Ectodermal cell (in vitro differentiated cells): Measurements from ENCODE around the gene PPP2R5A.
"Not testable (repeated sequence)": the region's sequence is repeated elsewhere in the genome, so short reads cannot be mapped to it uniquely, and the experiment has no call there.

Experiments
- H3K27ac ChIP-seq: 2 replicates; pipeline ENCODE4 v1.7.0; 2013; ENCODE audit warnings: mild to moderate bottlenecking, low read depth, low read length; ENCODE audit not compliant: insufficient read depth, poor library complexity, severe bottlenecking
- H3K27me3 ChIP-seq: 2 replicates; pipeline ENCODE4 v1.7.0; 2013; ENCODE audit warnings: mild to moderate bottlenecking, low read length; ENCODE audit not compliant: insufficient read depth, control insufficient read depth, poor library complexity, severe bottlenecking
- H3K36me3 ChIP-seq: one replicate; pipeline ENCODE4 v1.7.0; 2013; ENCODE audit warnings: low read length; ENCODE audit not compliant: control insufficient read depth, insufficient read depth
- H3K4me1 ChIP-seq: one replicate; pipeline ENCODE4 v1.7.0; 2013; ENCODE audit warnings: low read length; ENCODE audit not compliant: control insufficient read depth, insufficient read depth
- H3K4me3 ChIP-seq: 2 replicates; pipeline ENCODE4 v1.7.0; 2013; ENCODE audit warnings: low read depth, low read length, control low read depth; ENCODE audit not compliant: insufficient read depth
- H3K9me3 ChIP-seq: 2 replicates; pipeline ENCODE4 v1.7.0; 2013; ENCODE audit warnings: mild to moderate bottlenecking, low read length, moderate library complexity; ENCODE audit not compliant: control insufficient read depth
- WGBS, 2 experiments: methylation state at CpG; one replicate each; pipeline ENCODE4 v1.1.7; 2013; ENCODE audit warnings: missing lambda C conversion rate in 2 of 2; 5-methylcytosine and 5-hydroxymethylcytosine counted together

Gene PPP2R5A

GRCh38 chr1:212375986-212376385 is 90.8 kb downstream of the PPP2R5A start:
- H3K27ac ChIP-seq, result no peak overlapping the region
- no peaks in the 10 kb centered on the region for H3K27me3 ChIP-seq
- H3K9me3 ChIP-seq, result no peaks in the 10 kb centered on the region
- peaks cover 5% of the 10 kb centered on the region for H3K36me3 ChIP-seq
- H3K4me1 ChIP-seq, result no peaks in the 10 kb centered on the region
- WGBS, 2 experiments, result 74 to 89% methylated on average over 4 to 5 of the region's 5 CpGs
- no peak overlapping the region for H3K4me3 ChIP-seq

- Histone ChIP-seq H3K4me1 (no peaks in the 10 kb centered on the region), H3K36me3 (peaks cover 5% of the 10 kb centered on the region), H3K4me3 (no peak overlapping the region), H3K9me3 (no peaks in the 10 kb centered on the region), H3K27me3 (no peaks in the 10 kb centered on the region), H3K27ac (no peak overlapping the region)
- 92 to 95% methylated on average over 3 of the region's 3 CpGs for WGBS, 2 experiments
Measured at GRCh38 chr1:212377644-212378043, 92.4 kb downstream of the PPP2R5A start.

DNA sequence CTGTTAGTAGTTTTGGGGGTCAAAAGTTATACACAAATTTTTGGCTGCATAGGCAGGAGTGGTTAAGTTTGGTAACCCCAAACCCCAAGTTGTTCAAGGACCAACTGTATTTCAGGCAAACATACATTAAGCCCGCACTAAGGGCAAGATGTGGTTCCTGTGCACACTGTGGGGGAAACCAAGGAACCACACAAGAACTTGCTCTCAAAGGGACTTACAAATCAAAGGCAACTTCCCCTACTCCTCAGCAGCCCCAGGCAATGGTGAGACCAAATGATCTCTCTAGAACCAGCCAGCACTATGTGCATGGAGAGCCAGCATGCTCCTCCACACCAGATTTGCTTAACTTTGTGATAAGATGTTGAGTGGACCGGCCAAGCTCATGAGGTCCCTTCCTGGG is 94.2 kb downstream of the PPP2R5A start:
- no peaks in the 10 kb centered on the region for H3K4me1 ChIP-seq
- H3K9me3 ChIP-seq, result no peaks in the 10 kb centered on the region
- no peak overlapping the region for H3K4me3 ChIP-seq
- no peak overlapping the region for H3K27ac ChIP-seq
- H3K36me3 ChIP-seq, result peaks cover 8% of the 10 kb centered on the region
- 91 to 96% methylated on average over 2 of the region's 2 CpGs for WGBS, 2 experiments
- no peaks in the 10 kb centered on the region for H3K27me3 ChIP-seq

DNA sequence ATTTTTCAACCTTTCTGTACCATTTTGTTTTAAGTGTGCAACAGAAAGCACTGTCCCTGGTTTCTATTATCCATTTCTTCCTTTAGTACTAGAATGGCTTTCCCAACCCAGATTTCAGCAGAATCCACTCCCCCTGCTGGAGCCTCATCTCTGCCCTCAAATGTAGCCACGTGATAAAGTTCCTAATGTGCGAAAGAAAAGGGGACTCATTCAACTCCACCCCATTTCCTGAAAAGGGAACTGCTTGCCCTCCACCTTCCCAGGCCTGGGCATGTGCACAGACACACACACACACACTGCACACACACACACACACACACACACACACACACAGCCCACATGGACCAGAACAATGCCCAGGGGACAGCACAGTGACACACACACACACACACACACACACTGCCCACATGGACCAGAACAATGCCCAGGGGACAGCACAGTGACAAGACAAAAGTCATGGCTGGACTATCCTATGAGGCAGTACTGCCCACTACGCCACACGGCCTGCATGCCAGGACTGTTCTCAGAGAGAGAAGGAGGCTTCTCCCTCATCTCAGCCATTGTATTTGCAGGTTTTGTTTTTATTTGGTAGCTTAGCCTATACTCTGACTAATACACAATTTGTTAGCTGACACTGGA is 96.3 kb downstream of the PPP2R5A start:
- H3K9me3 ChIP-seq, result no peaks in the 10 kb centered on the region
- 85 to 89% methylated on average over 4 of the region's 4 CpGs for WGBS, 2 experiments
- peaks cover 16% of the 10 kb centered on the region for H3K36me3 ChIP-seq
- no peaks in the 10 kb centered on the region for H3K4me1 ChIP-seq
- H3K4me3 ChIP-seq, result no peak overlapping the region
- H3K27me3 ChIP-seq, result no peaks in the 10 kb centered on the region
- no peak overlapping the region for H3K27ac ChIP-seq

GRCh38 chr1:212386029-212386428 is 100.8 kb downstream of the PPP2R5A start:
- H3K4me1 ChIP-seq, result no peaks in the 10 kb centered on the region
- no peaks in the 10 kb centered on the region for H3K9me3 ChIP-seq
- no peaks in the 10 kb centered on the region for H3K27me3 ChIP-seq
- H3K36me3 ChIP-seq, result peaks cover 17% of the 10 kb centered on the region
- no peak overlapping the region for H3K4me3 ChIP-seq
- H3K27ac ChIP-seq, result no peak overlapping the region
- 80 to 94% methylated on average over 1 of the region's 1 CpG for WGBS, 2 experiments

DNA sequence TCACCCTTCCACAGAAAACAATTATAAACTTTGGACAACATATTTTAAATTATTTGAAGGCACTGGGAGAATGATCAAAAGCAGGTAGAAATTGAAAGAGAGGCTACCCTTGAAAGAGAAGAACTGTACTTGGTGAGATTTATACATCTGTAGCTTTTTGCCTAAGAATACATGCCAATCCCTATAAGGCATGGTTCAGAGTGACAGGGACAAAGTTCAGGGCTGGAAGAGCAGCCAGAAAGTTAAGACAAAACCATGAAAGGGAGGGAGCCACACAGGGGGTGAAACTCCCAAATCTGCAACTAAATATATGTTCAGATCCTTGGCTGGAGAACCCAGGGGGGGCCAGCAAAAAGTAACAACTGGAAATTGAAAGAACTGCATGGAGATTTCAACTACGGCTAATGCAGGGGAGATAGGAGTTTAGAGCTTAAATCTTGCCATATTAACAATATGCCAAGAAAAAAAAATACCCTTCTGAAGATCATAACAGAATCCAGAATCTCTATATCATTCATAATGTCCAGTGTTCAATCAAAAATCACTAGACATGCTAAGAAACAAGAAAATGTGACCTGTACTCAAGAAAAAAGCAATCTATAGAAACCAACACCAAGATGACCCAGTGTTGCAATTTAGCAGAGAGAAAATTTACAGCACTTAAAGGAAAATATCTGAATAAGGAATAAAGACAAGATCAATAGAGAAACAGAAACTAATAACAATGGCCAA is 103.9 kb downstream of the PPP2R5A start:
- H3K36me3 ChIP-seq, result peaks cover 10% of the 10 kb centered on the region
- WGBS, 2 experiments, result 67 to 89% methylated on average over 1 of the region's 1 CpG

GRCh38 chr1:212395678-212396437 is 110.6 kb downstream of the PPP2R5A start:
- H3K4me1 ChIP-seq, H3K27ac ChIP-seq, H3K9me3 ChIP-seq, H3K27me3 ChIP-seq, H3K36me3 ChIP-seq, H3K4me3 ChIP-seq: not testable (repeated sequence)
- WGBS, 2 experiments, result 97 to 98% methylated on average over 5 of the region's 6 CpGs

More for the DNA sequence above, 103.9 kb downstream of the PPP2R5A start:
- no peak overlapping the region for H3K4me3 ChIP-seq
- no peaks in the 10 kb centered on the region for H3K27me3 ChIP-seq
- H3K4me1 ChIP-seq, result no peaks in the 10 kb centered on the region
- no peaks in the 10 kb centered on the region for H3K9me3 ChIP-seq
- no peak overlapping the region for H3K27ac ChIP-seq

DNA sequence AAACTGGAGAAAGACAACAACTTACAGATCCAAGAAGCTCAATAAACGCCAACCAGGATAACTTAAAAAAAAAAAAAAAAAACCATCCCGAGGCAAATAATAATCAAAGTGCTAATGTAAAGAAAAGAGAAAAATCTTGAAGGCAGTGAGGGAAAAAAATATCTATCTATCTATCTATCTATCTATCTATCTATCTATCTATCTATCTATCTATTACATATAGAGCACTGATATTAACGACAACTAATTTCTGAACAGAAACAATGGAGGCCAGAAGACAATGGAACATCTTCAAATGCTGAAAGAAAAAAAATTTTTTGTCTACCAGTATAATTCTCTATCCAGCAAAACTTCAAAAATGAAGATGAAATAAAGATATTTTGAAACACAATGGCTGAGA is 111.4 kb downstream of the PPP2R5A start:
- no peak overlapping the region for H3K27ac ChIP-seq
- 83 to 100% methylated on average over 1 of the region's 3 CpGs for WGBS, 2 experiments
- H3K4me3 ChIP-seq, result no peak overlapping the region
- no peaks in the 10 kb centered on the region for H3K4me1 ChIP-seq
- no peaks in the 10 kb centered on the region for H3K27me3 ChIP-seq
- no peaks in the 10 kb centered on the region for H3K9me3 ChIP-seq
- no peaks in the 10 kb centered on the region for H3K36me3 ChIP-seq

DNA sequence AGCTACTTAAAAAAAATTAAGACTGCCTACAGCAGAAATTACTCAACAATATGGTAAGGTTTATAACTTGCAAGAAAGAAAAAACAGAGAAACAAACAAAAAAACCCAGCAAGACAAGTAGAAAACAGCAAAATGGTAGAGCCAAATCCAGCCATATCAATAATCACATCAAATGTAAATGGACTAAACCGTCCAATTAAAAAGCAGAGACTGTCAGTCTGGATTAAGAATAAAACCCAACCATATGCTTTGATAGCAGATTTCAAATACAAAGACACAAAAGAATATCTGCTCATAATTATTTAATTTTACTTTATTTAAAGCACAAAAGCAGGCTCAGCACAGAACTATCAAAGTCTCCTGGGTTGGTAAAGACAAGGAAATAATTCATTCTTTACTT is 112.0 kb downstream of the PPP2R5A start:
- H3K9me3 ChIP-seq, result no peaks in the 10 kb centered on the region
- H3K36me3 ChIP-seq, result no peaks in the 10 kb centered on the region
- H3K4me1 ChIP-seq, result no peaks in the 10 kb centered on the region
- H3K27ac ChIP-seq, result no peak overlapping the region
- no peaks in the 10 kb centered on the region for H3K27me3 ChIP-seq
- WGBS, 2 experiments, result 87 to 98% methylated on average over 1 of the region's 1 CpG
- no peak overlapping the region for H3K4me3 ChIP-seq

GRCh38 chr1:212401042-212401441 is 115.8 kb downstream of the PPP2R5A start:
- 93 to 95% methylated on average over 4 of the region's 4 CpGs for WGBS, 2 experiments
- H3K36me3 ChIP-seq, result peaks cover 5% of the 10 kb centered on the region

More at GRCh38 chr1:212401042-212401441, 115.8 kb downstream of the PPP2R5A start:
- no peak overlapping the region for H3K27ac ChIP-seq
- no peak overlapping the region for H3K4me3 ChIP-seq
- no peaks in the 10 kb centered on the region for H3K9me3 ChIP-seq
- H3K4me1 ChIP-seq, result no peaks in the 10 kb centered on the region
- no peaks in the 10 kb centered on the region for H3K27me3 ChIP-seq
